ENCODE results near the gene AADACL4.
A peak's percentile ranks its signal among the peaks of the same experiment; 100 is the strongest.
"Not testable (repeated sequence)": the region's sequence is repeated elsewhere in the genome, so short reads cannot be mapped to it uniquely, and the experiment has no call there.

AADACL4 gene

GRCh38 chr1:12630946-12631530 lies 12.8 kb upstream of the AADACL4 start:
- DNase-seq, result no peak

DNA sequence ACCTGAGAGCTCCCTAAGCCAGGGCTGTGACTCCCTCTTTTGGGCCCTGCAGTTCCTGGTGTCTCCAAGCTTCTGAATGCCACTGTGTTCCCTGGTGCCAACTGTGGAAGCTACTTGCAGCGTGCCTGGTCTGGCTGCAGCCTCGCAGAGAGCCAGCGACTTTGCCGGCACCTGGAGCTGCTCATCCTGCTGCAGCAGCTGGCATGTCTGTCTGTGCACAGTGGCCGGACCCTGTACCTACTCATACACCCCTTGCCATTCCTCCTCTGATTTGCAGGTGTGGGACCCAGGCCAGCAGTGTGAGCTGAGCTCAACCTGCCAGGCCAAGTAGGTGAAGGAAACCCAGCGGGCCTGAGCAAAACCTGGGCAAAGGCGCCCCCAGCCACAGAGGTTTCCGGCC lies 12.3 kb upstream of the AADACL4 start:
- DNase-seq, result no peak

DNA sequence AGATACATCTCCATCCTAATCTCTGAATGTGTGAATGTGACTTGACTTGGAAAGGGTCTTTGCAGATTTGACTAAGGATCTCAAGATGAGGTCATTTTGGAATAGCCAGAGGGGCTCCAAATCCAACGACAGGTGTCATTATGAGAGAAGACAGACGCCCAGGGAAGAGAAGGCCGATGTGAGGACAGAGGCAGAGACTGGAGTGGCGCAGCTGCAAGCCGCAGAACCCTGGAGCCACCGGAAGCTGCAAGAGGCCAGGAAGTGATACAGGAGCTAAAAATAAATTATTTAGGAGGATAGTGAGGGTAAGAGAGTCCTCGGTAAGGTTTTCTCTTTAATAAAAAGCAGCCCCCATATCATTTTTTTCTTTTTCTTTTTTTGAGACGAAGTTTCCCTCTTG lies 9.7 kb upstream of the AADACL4 start:
- DNase-seq, result no peak

DNA sequence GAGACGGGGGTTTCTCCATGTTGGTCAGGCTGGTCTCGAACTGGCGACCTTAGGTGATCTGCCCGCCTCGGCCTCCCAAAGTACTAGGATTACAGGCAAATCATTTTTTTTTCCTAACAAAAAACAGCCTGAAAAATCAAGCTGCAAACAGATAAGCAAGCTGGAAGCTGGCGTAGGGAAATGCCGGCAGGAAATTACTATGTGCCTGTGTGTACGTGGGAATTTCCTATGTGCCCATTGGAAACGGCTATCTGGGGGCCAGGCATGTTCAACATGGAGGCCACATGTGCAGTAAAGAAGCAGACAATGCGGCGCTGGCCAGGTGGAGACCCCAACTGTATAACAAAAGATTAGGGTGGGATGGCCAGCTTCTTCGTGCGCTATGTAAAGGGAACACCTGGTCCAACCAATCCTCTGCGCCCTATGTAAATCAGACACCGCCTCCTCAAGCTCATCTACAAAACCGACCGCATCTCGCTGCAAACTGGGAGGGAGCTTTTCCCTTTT lies 9.1 kb upstream of the AADACL4 start:
- DNase-seq, result no peak

DNA sequence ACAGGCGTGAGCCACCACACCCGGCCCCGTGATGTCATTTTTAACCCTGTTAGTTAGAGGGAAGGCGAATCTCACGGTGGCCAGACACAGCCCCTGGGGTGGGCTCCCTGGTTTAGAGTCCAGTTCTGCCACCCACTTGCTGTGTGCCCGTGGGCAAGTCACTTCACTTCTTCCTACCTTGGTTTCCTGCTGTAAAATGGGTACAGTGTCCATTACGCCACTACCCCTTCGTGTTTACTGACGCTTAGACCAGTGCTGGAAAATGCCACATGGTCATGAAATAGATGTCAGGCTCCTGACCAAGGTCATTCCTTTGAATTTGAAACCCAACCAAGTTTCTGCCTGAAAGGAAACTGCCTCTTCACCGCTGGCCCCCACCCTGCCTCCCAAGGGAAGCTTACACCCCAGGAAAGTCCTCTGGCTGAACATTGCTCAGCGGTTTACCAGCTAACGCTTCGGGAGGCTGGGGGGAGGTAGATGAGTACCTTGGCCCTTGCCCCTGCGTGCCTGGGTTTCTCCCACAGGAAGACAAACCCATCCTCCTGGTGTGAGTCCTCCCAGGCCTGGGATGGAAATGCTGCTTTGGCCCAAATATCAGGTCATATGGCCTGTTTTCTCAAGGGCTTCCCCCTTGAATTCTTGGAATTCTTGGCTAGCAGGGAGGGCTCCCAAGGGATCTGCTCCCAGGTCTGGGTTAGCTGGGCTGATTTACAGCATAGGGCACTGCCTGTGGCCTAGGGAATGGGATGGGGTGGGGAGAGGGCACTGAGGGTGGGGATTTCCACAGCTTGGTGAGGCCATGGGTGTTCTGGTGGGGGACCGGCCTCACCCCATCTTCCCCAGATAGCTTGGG lies 7.6 kb upstream of the AADACL4 start:
- DNase-seq, result no peak

GRCh38 chr1:12637693-12638092 lies 6.2 kb upstream of the AADACL4 start:
- DNase-seq, result no peak

DNA sequence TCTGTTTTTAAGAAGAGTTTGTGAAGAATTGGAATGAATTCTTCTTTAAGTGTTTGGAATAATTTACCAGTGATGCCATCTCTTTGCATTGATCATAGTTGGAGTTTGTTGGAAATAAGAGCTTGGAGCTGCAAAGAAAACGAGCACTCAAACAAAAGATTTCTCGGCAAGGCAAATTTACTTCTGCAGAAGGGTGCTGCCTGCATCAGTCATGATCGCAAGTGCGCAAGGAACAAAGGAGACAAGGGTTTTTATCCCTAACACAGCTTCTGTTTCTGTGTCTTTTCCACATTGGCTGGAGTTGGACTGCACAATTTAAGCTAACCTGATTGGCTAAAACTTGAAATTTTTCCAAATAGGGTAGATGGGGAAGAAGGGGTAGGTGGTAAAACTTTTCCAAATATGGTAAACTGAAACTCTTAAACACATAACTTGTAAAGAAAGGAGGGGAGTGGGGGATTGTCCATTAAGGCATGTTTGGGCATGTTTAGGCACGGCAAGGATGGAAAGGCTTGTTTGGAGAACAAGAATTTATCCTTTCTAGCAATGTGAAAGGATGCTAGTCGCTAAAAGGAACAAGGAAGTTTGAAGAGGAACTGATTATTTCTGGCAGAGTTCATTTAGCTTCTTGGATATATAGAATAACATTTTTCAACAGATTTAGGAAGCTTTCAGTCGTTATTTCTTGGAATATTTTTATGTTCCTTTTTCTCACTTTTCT lies 3.5 kb upstream of the AADACL4 start:
- DNase-seq, result no peak

GRCh38 chr1:12640958-12641272 lies 3.0 kb upstream of the AADACL4 start:
- no peak for DNase-seq

DNA sequence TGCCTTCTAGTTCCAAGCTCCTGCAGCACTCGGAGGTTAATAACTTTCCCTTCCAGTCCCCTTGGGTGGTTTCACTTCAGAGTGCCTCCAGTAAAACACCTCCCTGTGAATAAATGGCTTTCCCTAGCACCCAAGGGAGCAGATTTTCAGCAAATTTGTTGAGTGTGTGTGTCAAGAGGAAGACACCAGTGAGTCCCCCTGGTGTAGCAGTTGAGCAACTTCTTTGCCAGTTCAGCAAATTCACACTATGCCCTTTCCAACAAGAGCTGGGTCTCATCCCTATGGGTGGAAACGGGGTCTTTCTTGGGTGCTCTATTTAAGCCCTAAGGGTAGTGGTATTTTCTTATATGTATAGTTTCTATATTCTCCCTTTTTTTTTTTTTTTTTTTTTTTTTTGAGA lies 806 bp upstream of the AADACL4 start:
- DNase-seq, result no peak

GRCh38 chr1:12644237-12644636 lies 352 bp downstream of the AADACL4 start:
- DNase-seq, result no peak

GRCh38 chr1:12644829-12645228 lies 944 bp downstream of the AADACL4 start:
- no peak for DNase-seq

GRCh38 chr1:12645401-12645800 lies 1.5 kb downstream of the AADACL4 start:
- not testable (repeated sequence) for DNase-seq

GRCh38 chr1:12648741-12649140 lies 4.9 kb downstream of the AADACL4 start:
- no peak for DNase-seq

- DNase-seq, result no peak
Observed at GRCh38 chr1:12649971-12650421, 6.1 kb downstream of the AADACL4 start.

DNA sequence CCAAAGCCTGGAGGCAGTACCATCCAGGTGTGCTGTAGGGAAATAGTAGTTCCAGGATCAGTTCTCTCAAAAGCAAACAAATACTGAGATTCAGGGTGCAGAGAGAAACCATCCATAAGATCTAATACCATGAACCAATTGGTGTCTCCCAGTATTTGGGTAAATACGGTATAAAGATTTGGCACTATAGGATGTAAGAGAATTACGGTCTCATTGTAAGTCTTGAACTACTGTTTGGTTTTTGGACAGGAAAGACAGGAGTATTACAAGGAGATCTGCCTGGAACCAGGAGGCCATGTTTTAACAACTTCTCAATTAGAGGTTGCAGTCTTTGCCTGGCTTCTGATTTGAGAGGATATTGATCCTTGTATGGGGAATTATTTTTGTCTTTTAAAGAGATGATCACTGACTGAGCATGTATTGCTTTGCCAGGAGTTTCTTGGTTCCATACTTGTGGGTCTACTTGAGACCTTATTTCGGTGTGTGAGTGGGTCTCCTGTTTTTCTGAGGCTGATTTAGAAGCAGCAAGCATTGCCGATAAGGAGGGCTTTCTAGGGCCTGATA lies 10.2 kb downstream of the AADACL4 start:
- no peak for DNase-seq

GRCh38 chr1:12654657-12655056 lies 10.8 kb downstream of the AADACL4 start:
- no peak for DNase-seq

DNA sequence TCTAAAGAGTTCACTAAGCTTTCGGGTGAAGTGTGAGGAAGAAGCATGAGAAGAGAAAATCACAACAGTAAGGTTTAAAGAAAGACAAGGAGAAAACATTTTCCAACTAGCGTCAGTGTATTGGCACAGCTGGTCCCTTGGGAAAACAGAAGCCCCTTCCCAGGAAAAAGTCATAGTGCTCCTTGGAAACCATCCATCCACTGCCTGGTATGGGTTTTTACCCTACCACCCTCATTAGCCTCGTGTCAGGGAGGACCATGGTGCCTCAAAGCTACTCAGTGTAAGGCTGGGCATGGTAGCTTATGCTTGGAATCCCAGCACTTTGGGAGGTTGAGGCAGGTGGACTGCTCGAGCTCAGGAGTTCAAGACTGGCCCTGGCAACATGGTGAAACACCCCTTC lies 12.7 kb downstream of the AADACL4 start:
- no peak for DNase-seq

GRCh38 chr1:12657060-12657884 lies 13.4 kb downstream of the AADACL4 start:
- DNase-seq, result no peak

GRCh38 chr1:12657885-12658512 lies 14.1 kb downstream of the AADACL4 start:
- not testable (repeated sequence) for DNase-seq

- DNase-seq, result peak; percentile 84
Observed at GRCh38 chr1:12658531-12659453, 14.9 kb downstream of the AADACL4 start.
